HG03378 (cell line): Measurements from ENCODE around the gene TMEM190.
"Not testable (repeated sequence)": the region's sequence is repeated elsewhere in the genome, so short reads cannot be mapped to it uniquely, and the experiment has no call there.

Source experiments
- ATAC-seq: cut with Tn5 transposase; IDR thresholded peaks from one replicate; pipeline ENCODE4 v1.9.1; 2021; ENCODE audit warnings: mild to moderate bottlenecking, moderate library complexity; ENCODE audit not compliant: unreplicated experiment

Gene TMEM190

GRCh38 chr19:55418185-55418584 is 41.6 kb downstream of the TMEM190 start:
- ATAC-seq: no peak

- ATAC-seq: no peak
Observed at GRCh38 chr19:55419103-55419502, 42.5 kb downstream of the TMEM190 start.

GRCh38 chr19:55419624-55420236 is 43.1 kb downstream of the TMEM190 start:
- no peak for ATAC-seq

DNA sequence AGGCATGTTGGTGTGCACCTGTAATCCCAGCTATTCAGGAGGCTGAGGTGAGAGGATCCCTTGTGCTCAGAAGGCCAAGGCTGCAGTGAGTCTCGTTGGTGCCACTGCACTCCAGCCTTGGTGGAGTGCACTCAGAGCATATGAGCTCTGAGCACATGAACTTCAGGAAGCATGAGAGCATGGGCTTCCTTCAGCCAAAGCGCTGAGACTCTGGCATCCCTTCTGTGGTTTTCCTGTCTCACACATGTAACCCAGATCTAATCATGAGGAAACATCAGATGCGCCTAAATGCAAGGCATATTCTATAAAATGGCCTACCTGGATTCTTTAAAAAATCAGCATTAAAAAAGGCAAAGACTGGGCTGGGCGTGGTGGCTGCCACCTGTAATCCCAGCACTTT is 44.7 kb downstream of the TMEM190 start:
- ATAC-seq: not testable (repeated sequence)

- ATAC-seq: no peak
Observed at GRCh38 chr19:55423225-55424005, 46.8 kb downstream of the TMEM190 start.

DNA sequence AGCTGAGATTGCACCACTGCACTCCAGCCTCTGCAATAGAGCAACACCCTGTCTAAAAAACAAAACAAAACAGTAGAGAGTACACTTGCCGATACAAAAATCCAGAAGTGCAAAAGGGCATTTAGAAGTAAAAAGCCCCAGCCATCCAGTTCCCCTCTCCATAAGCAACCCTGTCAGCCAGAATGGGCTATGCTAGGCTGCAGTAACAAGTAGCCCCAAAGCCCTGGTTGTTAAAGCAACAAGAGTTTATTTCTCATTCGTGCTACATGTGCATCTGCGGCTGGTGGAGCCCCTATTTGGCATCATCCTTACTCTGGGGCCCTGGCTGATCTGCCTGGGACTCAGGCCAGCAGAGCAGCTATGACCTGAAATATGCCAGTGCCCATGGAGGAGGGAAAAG is 47.9 kb downstream of the TMEM190 start:
- ATAC-seq: no peak

DNA sequence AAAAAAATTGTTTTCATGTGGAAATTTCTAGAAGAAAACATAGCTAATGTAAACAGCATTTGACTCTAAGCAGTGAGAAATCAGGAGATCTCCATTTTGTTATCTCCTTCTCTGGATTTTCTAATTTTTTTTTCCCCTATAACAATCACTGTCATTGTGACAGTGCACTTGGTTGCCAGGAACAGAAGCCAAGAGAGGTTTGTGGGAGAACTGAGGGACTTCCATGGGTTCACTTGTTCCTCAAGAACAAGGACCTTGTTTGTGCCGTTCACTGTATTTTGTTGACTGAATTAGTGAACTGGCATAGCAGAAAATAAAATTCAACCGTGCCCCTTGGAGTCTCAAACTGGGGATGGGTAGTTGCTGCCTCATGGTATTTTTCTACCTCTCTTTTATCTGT is 49.4 kb downstream of the TMEM190 start:
- no peak for ATAC-seq
